Dedifferentiated amniotic fluid mesenchymal stem cell (primary cell): Measurements from ENCODE around the gene CRTAC1.

Experiments used
- DNase-seq: peaks from one replicate; pipeline ENCODE4 v3.0.0-alpha.2; 2016; ENCODE audit errors: extremely low spot score

CRTAC1 gene

DNA sequence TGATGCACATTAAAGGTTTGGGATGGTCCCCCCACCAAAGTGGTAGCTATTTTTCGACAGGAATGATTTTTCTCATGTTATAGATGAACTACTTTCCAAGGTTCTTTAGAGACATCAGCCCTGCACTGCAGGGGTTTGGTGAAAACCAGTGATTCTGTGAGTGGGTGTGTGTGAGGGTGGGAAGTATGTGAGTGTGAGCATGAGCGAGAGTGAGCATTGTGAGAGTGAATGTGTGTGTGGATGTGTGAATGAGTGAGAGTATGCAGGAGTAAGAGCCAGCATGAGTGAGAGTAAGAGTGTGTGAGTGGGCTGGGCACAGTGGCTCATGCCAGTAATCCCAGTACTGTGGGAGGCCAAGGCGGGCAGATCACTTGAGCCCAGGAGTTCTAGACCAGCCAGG is 105.7 kb downstream of the CRTAC1 start:
- no peak for DNase-seq

DNA sequence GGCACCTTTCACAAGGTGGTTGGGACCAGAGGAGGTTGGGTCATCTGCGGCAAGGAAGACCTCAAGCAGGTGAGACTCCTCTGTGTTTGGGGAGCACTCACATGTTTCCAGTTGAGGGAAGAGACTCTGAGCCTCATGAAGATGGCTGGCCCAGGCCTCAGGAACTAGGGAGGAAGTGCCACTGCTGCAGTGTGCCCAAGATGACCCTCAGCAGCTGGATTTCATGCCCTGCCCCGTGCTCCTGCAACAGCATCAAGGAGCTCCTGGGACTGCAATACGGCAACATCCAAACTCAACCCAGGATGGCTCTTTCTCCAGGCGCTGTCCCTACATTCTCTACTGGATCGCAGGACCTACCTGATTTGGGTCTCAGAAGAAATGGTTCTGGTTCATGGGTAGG is 106.9 kb downstream of the CRTAC1 start:
- no peak for DNase-seq

DNA sequence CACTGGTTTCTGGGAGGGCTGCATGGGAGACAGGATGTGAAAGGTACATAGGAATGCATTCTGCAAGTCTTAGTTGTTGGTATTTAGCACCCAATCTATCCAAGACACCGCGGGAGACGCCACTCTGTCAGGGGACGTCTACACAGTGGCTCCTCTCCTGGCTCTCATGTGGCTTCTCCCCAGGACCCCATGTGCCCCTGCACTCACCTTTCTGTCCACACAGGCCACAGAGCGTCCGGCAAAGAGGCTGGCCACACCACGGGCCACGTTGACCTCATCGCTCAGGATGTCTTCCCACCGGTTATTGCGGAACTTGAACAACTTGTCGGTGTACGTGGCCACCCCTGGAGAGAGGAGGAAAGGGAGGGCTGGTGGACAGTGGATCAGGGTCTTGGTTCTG is 107.4 kb downstream of the CRTAC1 start:
- DNase-seq = no peak

DNA sequence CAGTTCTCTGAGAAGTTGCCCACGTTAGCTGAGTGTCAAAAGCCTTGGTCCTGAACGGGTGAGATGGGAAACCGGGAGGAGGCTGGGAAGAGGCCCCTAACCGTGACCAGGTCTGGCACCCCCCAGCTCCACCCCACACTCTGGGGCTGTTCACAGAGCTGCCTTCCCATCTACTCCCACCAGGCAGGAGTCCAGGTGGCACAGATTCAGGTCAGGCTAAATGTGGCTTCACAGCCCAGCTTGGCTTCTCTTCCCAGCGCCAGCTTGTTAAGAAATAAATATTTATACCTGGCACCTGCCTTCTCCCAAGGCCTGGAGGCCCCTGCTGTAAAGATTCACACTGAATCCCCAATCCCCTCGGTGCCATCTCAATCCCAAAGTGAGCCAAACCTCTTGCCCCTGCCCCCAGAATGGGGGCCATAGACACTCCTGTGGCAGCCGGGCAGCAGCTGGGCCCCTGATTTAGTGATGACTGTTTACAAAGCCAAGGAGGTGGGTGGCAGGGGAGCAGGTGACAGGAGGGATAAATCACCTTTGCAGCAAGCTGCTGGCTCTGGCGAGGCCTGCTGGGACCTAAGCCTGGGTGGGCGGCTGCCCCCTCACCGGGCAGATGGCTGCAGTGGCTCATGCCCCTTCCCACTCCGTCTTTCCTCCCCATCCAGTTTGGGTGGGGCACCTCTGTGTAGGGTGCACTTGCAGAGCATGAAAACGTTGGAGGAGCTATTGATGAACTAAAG is 108.2 kb downstream of the CRTAC1 start:
- DNase-seq = no peak

DNA sequence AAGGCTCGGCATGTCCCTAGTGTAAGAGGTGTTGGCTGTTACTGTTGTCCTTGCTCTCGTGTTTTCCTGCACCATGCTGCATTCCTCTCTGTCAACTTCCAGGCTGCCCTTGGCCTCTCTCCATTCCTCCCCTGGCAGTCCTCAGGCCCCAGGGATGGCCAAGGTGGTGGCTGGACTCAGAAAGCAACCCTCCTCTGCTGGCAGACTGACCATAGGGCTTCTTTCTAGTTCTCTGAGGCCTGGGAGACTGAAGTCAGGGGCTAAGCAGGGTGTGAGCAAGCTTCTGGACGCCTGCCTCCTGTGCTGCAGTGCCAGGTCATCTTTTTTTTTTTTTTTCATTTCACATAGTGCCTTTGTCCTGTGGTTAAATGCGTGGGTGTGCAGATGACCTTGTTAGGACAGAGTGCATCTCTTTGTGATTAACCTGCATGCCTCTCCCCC is 108.8 kb downstream of the CRTAC1 start:
- DNase-seq = no peak

DNA sequence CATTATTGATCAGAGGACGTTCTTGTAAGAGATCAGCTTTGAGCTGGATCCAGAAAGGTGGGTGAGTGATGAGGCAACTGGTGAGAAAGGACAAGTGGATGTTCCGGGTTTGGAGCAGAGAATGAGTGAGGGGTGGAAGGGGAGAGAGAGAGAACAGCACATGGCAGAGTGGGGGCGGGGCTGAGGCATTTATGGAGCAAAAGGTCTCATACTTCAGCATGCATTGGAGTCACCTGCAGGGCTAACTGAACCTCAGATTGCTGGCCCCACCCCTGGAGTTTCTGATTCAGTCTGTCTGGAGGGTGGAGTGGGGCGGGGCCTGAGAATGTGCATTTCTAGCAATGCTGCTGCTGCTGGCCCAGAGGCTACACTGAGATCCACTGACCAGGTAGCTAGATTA is 109.6 kb downstream of the CRTAC1 start:
- no peak for DNase-seq

DNA sequence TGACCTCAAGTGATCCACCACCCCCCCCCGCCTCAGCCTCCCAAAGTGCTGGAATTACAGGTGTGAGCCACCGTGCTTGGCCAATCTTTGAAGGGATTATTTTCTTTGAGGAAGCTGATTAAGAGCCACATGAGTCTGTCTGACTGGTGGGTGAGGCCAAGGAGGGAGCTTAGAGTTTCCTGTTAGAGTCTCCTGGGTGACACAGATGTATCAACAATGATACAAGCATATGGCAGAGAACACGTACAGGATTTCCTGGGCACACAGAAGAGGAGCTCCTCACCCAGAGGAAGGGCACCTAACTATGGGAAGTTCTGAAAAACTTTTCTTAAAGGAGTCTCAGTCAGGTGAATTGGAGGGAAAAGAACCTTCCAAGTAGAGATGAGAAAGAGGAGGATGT is 111.4 kb downstream of the CRTAC1 start:
- no peak for DNase-seq

DNA sequence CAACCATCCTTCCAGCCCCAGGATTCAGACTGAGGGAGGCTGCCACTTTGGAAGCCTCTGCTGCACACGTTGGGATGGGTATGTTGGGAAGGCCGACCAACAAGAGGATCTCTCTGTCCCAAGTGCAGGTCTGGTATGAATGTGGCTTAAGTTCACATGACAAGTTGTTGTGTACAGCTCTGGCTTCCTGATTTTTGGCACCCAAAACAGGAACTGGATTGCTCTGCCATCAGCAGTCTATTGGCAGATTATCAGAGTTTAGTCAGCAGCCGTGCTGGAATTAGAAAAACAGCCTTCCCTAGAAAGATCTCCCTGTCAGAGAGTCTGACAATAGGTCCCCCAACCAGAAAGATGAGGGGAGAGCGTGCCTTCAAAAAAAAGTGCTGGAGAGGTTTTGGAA is 113.8 kb downstream of the CRTAC1 start:
- no peak for DNase-seq

DNA sequence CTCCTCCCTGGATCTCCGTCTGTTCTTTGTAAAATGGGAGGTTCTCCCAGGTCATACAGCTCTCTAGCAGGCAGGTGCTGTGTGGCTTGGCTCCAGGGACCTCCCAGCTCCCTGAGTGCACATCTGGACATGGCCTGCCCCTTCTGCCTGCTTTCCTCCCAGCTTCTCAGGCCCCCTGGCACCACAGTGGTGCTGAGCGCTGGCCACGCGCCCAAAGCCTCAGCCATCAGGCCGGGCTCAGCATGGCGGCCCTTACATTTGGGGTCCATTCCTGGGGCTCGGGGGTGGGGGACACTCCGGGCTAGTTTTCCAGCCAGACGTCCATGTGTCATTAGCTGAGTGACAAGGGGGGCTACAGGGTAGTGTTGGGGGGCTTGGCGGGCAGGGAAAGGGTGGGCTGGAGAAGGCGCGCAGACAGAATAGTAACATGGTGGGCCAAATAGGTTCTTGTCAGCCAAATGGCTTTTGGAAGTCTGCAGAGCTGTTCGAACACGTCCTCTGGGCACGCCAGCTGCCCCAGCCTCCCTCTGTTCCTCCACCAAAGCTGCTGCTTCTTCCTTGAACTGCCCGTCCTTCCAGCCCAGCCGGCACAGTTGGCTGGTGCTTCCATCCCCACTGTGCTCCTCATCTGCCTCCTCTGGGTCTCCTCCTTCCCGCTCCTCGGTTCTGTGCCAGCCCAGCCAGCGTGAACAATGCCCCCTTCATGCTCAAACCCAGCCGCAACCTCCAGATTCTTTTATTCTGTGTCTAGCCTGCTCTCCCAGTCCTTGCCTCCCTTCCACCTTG is 114.9 kb downstream of the CRTAC1 start:
- no peak for DNase-seq

DNA sequence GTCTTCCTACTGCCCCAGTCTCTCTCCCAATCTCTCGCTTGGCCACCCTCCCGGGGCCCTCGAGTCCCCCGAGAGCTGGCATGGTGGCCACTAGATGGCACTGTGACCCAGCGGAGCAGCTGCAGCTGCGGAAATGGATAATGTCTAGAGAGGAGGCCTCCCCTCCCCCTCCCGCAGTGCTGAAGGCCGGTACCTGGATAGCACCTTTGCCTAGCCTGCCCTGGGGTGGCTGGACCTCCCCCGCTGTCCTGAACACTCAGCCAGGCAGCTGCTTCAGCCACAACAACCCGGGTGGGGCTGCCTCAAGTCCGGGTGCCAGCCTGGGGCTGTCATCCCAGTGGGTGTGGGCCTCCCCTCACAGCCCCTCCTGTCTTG is 115.6 kb downstream of the CRTAC1 start:
- DNase-seq = peak; percentile 20

DNA sequence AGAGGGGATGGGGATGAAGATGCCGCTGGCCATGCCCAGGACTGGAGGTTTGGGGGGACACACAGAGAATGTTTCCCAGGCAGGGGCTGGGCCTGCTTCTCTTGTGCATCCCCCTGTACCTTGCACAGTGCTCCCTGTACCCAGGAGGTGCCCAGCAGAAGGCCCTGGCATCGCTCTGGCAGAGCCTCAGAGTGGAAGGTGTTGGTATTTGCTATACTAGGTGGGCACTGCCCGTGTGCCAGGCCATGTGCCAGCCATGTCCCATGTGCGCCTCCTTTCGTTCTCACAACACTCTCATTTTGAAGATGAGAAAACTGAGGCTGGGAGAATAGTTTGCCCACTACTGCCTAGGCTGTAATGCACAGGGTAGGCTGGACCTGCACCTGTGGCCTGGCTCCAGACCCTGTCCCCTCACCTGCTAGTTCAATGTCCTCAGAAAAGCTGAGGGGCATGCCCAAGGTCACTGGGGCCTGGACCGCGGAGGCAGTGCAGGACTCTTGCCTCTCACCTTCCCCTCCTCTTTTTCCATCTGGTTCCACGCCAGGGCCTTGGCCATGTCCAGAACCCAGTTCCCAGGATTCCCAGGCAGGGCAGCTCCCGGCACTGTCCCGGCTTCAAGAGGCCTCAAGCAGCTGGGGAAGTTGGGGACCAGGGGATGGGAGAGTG is 116.1 kb downstream of the CRTAC1 start:
- DNase-seq = no peak

DNA sequence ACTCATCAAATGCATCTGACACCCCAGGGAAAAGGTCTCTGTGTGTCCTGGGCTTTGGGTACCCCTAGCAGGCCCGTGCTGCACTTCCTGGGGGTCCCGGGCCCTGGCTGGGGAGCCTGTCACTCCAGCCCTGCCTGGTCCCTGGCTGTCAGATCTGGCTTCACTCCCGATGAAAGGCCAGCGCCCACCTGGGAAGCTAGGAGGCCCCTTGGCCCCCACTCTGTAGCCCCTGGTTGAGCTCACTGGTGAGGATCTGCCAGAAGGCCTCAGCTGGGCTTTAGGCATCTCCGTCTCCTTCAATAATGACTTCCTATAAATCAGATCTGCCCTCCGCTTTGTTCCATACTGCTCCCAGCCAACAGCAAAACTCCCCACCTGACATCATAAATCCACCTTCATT is 116.8 kb downstream of the CRTAC1 start:
- no peak for DNase-seq

DNA sequence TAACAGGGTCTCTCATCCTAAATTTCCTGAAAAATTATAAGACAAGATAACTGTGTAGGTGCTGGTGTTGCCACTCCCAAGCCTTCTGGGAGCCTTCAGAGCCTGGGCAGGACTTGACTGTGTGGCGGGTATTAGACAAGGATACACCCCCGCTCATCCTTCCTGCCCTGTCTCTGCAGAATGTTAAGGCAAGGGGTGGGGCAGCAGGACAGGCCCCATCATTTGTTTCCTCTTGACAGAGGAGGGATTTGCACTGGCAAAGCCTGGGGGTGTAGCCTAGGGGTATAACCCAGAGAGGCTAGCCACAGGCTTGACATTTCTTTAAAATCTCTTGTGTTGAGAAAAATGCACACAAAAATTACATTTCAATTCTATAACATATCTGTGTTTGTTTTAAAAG is 117.2 kb downstream of the CRTAC1 start:
- DNase-seq = no peak

DNA sequence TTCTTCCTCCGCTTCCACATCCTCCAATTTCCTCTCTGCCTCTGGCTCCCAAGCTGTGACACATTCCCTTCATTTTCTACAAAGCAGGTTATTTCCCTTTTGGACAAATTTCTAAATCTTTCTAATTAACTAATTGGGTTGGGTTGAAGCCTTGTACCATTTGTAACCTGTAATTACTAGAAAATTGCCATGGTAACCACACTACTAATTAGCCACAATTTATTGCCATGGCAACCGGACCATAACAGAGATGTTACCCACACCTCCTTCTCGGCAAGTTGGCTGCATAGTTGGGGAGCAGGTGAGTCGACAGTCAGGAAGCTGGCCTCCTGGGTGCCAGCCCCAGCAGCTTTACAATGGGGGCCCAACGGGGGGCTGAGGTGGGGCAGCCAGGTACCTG is 119.2 kb downstream of the CRTAC1 start:
- no peak for DNase-seq

DNA sequence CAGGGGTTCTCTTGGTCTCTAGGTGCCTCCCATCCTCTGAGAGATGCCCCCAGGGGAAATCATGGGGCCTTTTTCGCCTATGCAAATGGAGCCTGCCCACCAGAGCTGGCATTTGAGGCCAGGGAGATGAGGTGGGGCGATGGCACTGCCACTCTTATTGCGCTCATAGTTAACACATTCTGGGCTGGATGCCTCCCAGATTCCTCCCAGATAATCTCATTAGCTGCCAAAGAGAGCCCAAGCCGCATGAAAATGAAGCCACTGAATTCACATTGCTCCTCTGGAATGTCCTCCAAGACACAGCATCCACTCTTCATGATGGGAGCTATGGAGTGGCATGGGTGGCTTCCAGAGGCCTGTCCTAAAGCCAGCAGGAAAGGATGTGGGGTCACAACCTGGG is 119.8 kb downstream of the CRTAC1 start:
- DNase-seq = no peak

DNA sequence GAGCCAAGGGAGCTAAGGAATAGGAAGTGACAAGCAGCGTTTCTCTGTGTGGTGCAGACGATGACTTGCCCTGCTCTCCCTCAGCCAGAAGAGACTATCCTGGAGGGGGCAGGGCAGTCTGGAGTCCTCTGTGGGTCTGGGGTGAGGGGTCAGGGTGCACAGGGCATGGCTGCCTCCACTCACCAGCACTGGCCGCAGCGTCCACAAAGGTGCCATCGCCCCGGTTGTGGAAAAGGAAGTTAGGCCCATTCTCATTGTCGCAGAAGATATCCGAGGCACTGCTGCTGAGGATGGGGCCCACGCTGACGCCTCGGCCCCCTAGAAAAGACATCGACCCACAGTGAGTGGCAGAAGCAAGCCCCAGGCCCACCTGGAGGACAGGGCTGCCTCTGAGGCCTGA is 122.6 kb downstream of the CRTAC1 start:
- no peak for DNase-seq

DNA sequence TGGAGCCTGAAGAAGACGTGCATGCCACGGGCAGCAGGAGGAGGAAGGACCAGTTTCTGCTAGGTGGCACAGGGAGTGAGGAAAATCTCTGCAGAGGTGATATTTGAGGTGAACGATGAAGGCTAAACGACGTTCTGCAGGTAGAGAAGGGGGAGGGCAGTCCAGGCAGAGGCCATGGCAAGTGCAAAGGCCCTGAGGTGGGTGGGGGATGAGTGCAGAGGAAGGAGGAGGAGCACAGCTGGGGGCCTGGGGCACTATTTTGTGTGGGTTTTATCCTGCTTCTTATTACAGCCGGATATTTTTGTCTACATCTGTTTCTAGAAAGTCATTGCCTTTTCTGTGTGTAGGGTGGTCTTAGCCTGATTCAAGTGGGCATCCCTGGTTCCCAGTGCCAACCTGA is 123.2 kb downstream of the CRTAC1 start:
- DNase-seq = no peak

DNA sequence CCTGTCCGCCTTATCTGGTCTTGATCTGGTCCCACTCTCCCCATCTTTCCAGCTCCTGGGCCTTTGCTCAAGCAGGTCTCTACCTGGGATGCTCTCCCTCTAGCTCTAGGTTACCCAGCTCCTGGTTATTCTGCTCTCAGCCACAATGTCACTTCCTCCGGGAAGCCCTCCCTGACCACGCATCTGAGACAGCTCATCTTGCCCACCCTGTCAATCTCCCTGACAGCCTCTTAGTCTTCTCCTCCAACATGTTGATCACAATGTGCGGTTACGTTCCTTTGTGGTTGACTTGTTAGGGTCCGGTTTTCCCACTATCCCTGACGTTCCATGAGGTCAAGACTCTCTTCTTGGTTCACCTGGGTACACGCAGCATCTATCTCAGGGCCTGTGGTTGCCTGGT is 125.1 kb downstream of the CRTAC1 start:
- no peak for DNase-seq

DNA sequence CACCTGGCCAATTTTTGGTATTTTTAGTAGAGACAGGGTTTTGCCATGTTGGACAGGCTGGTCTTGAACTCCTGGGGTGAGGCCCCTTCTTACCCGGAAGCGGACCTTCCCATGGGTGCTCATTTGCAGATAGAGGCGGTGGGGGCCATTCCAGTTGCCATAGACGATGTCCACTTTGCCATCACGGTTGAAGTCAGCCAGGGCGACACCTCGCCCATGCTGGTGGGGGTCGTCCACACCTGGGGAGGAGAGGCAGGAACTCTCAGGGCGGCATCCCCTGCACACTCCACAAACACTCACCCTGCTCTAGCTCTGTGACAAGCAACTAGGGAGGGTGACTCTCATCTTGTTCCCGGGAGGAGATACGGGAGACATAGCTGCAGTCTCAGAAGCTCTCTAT is 125.8 kb downstream of the CRTAC1 start:
- no peak for DNase-seq

DNA sequence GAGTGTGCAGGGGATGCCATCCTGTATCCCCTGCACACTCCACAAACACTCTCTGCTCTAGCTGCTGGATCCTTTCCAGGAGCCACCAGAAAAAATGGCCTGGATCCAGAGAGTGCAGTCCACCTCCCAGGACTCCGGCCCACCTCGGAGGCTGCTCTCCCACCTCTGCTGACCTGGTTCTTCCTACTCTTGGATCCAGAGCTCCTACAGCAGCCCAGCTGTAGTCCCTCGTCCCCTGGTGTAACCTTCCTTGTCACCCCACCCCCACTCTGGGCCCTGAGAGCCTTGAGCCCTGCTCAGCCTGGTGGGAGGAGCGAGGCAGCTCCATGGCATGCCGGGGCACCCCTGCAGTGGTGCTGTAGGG is 126.4 kb downstream of the CRTAC1 start:
- no peak for DNase-seq

DNA sequence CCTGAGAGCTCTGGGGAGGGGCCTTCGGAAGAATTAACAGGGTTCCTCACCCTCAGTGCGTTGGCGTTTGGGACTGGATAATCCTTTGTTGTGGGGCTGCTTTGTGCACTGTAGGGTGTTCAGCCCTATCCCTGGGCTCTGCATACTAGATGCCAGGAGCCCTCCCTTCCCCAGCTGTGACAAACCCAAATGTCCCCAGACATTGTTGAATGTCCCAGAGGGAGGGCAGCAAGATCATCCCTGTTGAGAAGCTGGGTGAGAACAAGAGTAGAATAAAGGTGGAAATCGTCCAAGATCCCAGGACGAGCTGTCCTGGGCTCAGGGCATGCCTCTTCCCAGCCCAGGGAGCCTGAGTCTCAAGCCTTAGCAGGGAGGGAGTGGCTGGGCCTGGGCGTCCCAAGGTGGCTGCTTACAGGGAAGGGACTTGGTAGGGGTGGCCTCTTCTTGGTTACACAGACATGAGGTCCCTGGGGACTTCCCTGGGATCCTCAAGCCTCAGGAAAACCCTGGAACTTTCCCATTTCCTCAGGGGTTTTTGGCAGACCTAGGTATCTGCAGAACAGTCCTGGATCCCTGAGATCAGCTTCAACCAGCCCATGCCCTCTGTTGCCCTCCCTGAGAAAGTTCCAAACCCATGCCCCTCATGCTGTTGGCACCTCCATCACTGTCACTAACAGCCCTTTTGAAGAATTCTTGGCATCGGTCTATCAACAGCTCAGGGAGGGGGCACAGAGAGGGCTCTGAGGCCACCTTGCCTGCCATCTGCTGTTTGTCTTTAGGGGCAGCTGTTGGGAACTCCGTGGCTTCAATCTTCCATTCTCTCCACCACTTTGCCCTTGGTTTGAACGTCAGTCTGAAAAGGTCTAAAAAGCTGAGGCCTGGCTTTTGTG is 127.0 kb downstream of the CRTAC1 start:
- no peak for DNase-seq

DNA sequence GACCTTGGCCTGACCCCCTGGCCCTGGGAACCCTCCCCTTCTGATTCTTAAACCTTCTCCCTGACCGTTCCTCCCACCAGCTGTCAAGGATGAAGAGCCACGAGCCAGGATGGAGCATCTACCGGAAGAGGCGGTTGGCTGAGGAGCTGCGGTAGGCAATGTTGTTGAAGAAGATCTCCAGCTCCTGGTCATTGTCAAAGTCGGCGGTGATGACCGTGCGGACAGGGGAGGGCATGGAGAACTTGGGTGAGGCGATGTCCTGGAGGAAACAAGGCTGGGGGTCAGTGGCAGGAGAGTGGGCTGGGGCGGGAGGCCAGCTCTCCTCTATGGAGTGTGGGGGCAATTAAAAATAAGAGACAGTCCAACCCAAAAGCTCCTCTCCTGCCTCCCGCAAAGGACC is 129.0 kb downstream of the CRTAC1 start:
- DNase-seq = no peak
